ENCODE measurements around the gene HES7. TPM values are rescaled to one million over a fixed set of nuclear protein-coding genes. Genes with fewer than 3 reads are reported as not detected.

Gene HES7
- total RNA-seq, 1 experiment from 2014 or later, result 0.61 TPM

DNA sequence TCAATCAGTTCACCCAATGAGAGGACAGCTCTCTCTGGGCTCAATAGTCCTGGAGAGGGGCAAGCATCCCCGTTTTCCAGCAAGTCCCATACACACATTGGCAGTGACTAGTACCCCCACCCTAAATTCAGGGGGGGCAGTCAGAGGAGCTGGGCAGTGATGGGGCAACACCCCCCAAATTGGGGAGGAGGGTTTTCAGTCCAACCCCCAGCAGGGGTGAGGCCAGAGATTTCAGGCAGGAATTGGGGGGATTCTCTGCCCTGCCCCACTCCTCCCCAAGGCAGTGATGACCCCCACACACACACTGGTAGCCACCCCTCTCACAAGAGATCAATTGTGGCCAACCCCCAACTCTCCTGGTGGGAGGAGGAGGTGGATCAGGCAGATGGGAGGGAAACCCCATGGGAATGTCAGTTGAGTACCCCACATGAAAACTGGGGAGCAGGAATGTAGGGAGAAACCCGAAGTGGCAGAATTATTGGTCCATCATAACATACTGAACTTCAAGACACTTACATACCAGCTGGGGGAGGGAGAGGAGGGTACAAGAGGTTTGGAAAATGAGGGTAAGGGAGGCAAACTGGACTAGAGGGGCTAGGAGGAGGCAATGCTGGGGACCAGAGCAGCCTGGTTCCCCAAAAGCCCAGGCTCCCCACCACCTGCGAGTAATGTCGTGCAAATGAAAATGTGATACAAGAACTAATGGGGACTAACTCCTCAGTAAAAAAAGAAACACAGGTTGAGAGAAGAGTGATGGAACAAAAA, 35.7 kb upstream of the HES7 start:
- no peaks in the 10 kb centered on the region for H3K9me3 ChIP-seq (ENCODE audit: control insufficient read depth in 1 of 2, insufficient read depth in 1 of 2, low read depth in 1 of 2, low read length in 2 of 2)
- peaks cover 4 to 13% of the 10 kb centered on the region in 2 experiments; a peak in 3 of 4 replicates for H3K36me3 ChIP-seq (ENCODE audit: control insufficient read depth in 1 of 2, insufficient read depth in 2 of 2, low read length in 2 of 2)
- H3K4me3 ChIP-seq (replicated peaks in 1 of 2; ENCODE audit: low read depth in 1 of 2, low read length in 2 of 2), result no peak overlapping the region
- ChIA-PET RAD21 (ENCODE audit: low non-redundant PET in 1 of 2, low total read pairs in 2 of 2, uncharacterized antibody in 2 of 2, unreplicated experiment in 2 of 2) (interaction anchor here in 1 of 2 experiments (0.7 kb wide), 1 partner anchor 276 kb away, joined by 5 read pairs; no protein-coding TSS in a partner anchor), CTCF (no interaction called here), POLR2A (interaction anchor here (9.4 kb wide), 1 partner anchor 13 kb away, joined by 95 read pairs; no protein-coding TSS in a partner anchor)
- peak overlapping the region; percentile 12 for H3K27ac ChIP-seq (ENCODE audit: low read depth, low read length)
- peaks cover 48% of the 10 kb centered on the region for H3K79me2 ChIP-seq (ENCODE audit: insufficient read depth, low read length)
- DNase-seq (ENCODE audit: low read depth, low spot score) (no peak), ATAC-seq (no peak)
- peak overlapping the region; percentile 4; the same call in 1 of the 2 replicates for H3K9ac ChIP-seq (ENCODE audit: low read length)
- H3K27me3 ChIP-seq (ENCODE audit: insufficient read depth, low read length), result no peaks in the 10 kb centered on the region
- no TSS peak for BruUV-seq (replicated peaks)
- no peak for TF ChIP-seq EZH2 (IDR thresholded peaks at IDR 0.05)
- TF ChIP-seq TCF7L2 (IDR thresholded peaks at IDR 0.05; ENCODE audit: borderline replicate concordance, extremely low read depth, insufficient read depth, insufficient read length), result no peak
- TF ChIP-seq SRF (IDR thresholded peaks at IDR 0.05; ENCODE audit: low read depth), result no peak
- TF ChIP-seq POLR2A (IDR thresholded peaks at IDR 0.05; ENCODE audit: borderline replicate concordance, extremely low read depth, insufficient read depth, insufficient read length), result no peak
- TF ChIP-seq EZH2phosphoT487 (IDR thresholded peaks at IDR 0.05; ENCODE audit: borderline replicate concordance), result no peak
- TF ChIP-seq, protein P1, sequence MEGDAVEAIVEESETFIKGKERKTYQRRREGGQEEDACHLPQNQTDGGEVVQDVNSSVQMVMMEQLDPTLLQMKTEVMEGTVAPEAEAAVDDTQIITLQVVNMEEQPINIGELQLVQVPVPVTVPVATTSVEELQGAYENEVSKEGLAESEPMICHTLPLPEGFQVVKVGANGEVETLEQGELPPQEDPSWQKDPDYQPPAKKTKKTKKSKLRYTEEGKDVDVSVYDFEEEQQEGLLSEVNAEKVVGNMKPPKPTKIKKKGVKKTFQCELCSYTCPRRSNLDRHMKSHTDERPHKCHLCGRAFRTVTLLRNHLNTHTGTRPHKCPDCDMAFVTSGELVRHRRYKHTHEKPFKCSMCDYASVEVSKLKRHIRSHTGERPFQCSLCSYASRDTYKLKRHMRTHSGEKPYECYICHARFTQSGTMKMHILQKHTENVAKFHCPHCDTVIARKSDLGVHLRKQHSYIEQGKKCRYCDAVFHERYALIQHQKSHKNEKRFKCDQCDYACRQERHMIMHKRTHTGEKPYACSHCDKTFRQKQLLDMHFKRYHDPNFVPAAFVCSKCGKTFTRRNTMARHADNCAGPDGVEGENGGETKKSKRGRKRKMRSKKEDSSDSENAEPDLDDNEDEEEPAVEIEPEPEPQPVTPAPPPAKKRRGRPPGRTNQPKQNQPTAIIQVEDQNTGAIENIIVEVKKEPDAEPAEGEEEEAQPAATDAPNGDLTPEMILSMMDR (IDR thresholded peaks at IDR 0.05 in 2 of 3, conservative IDR thresholded peaks at IDR 0.05 in 1 of 3; ENCODE audit: borderline replicate concordance in 1 of 3, insufficient read depth in 1 of 3, low read depth in 2 of 3, low read length in 2 of 3), result no peak
- H3K9me2 ChIP-seq (ENCODE audit: insufficient read depth), result no peaks in the 10 kb centered on the region
- intact Hi-C loops (cut with micrococcal nuclease), result no loop called here
- peaks cover 48 to 86% of the 10 kb centered on the region in 2 experiments for H3K4me1 ChIP-seq (ENCODE audit: control insufficient read depth in 1 of 2, insufficient read depth in 2 of 2, low read length in 2 of 2)
- H4K20me1 ChIP-seq (ENCODE audit: insufficient read depth), result no peaks in the 10 kb centered on the region
- no peak overlapping the region for H2AFZ ChIP-seq (ENCODE audit: low read depth, low read length, poor library complexity, severe bottlenecking)
- H3K4me2 ChIP-seq (ENCODE audit: low read length), result no peak overlapping the region
